ENCODE measurements around the gene MAGEB17.

DNA sequence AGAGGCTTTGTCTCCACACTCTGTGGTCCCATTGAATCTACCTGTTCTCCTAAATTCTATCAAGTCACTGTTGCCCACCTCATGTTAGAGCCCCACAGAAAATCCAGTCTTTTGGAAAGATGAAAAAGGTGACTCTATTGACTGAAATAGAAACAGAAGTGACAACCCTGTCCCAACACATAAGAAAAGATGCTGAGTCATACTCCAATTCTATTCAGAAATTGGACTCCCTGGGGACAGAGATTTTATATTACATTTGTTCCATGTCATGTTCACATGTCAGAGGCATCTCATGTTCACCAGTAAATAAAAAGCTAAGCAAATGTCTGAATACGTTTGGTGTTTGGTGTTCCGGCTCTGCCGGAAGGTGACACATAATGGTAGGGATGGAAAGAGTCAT lies 46.9 kb upstream of the MAGEB17 start:
- no peak for TF ChIP-seq CTCF (IDR thresholded peaks at IDR 0.05)
- TF ChIP-seq POLR2A (IDR thresholded peaks at IDR 0.05) = no peak
- no peak for TF ChIP-seq POLR2AphosphoS5 (IDR thresholded peaks at IDR 0.05)
- no peak for TF ChIP-seq EP300 (IDR thresholded peaks at IDR 0.05)
